Left ventricle myocardium inferior (tissue), 1 donor: Measurements from ENCODE around the gene MESP2. TPM values are rescaled to one million over a fixed set of nuclear protein-coding genes. Genes with fewer than 3 reads are reported as not detected.

Experiments
- DNase-seq: peaks from one replicate; pipeline ENCODE4 v3.0.0-alpha.2; 2020
- H3K27ac ChIP-seq: fragments of 200-600 bp; replicated peaks from 2 replicates; pipeline ENCODE4 v1.8.0; 2021
- H3K27me3 ChIP-seq: fragments of 200-600 bp; 2 replicates; pipeline ENCODE4 v1.8.0; 2021; ENCODE audit warnings: low read depth
- H3K36me3 ChIP-seq: fragments of 200-600 bp; 2 replicates; pipeline ENCODE4 v1.8.0; 2021
- H3K4me1 ChIP-seq: fragments of 200-600 bp; 2 replicates; pipeline ENCODE4 v1.8.0; 2021
- H3K4me3 ChIP-seq: fragments of 200-600 bp; 2 replicates; pipeline ENCODE4 v1.8.0; 2021; ENCODE audit warnings: mild to moderate bottlenecking, moderate library complexity
- H3K9me3 ChIP-seq: fragments of 200-600 bp; replicated peaks from 2 replicates; pipeline ENCODE4 v1.8.0; 2021
- intact Hi-C: fragments of 100-400 bp; cut with micrococcal nuclease; formaldehyde crosslinking; loops from one replicate; pipeline ENCODE4 v1.11.0; 2022
- long read RNA-seq: library from polyadenylated mRNA; unstranded; transcript quantifications from one replicate; pipeline ENCODE4 v2.0.0, GENCODE V29; 2021
- total RNA-seq: library from RNA; stranded (reverse); fragmentation: NEBNext Ultra II Directional; extraction: Animal tissue kit (Norgen Biotek cat#: 25700); gene quantifications from one replicate; pipeline ENCODE4 v1.2.1, GENCODE V29; 2021
- TF ChIP-seq, protein P1 (sequence below): fragments of 200-600 bp; IDR thresholded peaks from 2 replicates; pipeline ENCODE4 v1.8.0; 2021; ENCODE audit warnings: antibody characterized with exemption, mild to moderate bottlenecking, borderline replicate concordance
- donor health status: DM: no; HTN: yes; CAD: no; lungs with severe emphysema.

Gene MESP2
- total RNA-seq: 0.27 TPM
- long read RNA-seq, partial matches to known transcripts: 0 of 1 reads
- long read RNA-seq, other reads (novel, unspliced or antisense): 0 of 1 reads

DNA sequence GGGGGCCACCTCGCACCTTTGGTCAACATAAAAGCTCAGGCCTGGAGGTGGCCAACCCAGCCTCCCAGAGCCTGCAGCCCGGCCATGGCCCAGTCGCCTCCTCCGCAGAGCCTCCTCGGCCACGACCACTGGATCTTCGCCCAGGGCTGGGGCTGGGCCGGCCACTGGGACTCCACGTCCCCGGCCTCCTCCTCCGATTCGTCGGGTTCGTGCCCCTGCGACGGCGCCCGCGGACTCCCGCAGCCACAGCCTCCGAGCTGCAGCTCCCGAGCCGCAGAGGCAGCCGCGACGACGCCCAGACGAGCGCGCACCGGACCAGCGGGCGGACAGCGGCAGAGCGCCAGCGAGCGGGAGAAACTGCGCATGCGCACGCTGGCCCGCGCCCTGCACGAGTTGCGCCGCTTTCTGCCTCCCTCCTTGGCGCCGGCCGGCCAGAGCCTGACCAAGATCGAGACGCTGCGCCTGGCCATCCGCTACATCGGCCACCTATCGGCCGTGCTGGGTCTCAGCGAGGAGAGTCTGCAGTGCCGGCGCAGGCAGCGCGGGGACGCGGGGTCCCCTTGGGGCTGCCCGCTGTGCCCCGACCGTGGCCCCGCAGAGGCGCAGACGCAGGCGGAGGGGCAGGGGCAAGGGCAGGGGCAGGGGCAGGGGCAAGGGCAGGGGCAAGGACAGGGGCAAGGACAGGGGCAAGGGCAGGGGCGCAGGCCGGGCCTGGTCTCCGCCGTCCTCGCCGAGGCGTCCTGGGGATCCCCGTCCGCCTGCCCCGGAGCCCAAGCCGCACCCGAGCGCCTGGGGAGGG lies at the start of gene MESP2:
MESP2 (plus strand) TSS at position 59 of the 799 bp plus-strand sequence; CDS start at position 85, 26 bp downstream.
- H3K9me3 ChIP-seq: no peaks in the 10 kb centered on the region
- intact Hi-C loops: no loop called here
- H3K4me1 ChIP-seq: peaks cover 15% of the 10 kb centered on the region
- TF ChIP-seq, protein P1, sequence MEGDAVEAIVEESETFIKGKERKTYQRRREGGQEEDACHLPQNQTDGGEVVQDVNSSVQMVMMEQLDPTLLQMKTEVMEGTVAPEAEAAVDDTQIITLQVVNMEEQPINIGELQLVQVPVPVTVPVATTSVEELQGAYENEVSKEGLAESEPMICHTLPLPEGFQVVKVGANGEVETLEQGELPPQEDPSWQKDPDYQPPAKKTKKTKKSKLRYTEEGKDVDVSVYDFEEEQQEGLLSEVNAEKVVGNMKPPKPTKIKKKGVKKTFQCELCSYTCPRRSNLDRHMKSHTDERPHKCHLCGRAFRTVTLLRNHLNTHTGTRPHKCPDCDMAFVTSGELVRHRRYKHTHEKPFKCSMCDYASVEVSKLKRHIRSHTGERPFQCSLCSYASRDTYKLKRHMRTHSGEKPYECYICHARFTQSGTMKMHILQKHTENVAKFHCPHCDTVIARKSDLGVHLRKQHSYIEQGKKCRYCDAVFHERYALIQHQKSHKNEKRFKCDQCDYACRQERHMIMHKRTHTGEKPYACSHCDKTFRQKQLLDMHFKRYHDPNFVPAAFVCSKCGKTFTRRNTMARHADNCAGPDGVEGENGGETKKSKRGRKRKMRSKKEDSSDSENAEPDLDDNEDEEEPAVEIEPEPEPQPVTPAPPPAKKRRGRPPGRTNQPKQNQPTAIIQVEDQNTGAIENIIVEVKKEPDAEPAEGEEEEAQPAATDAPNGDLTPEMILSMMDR: peak; percentile 72
- H3K36me3 ChIP-seq: no peaks in the 10 kb centered on the region
- H3K27ac ChIP-seq: peak within 1 kb of the TSS; percentile 58
- peak within 1 kb of the TSS; percentile 66 for H3K4me3 ChIP-seq
- DNase-seq: peak; percentile 86
- no peaks in the 10 kb centered on the region for H3K27me3 ChIP-seq

DNA sequence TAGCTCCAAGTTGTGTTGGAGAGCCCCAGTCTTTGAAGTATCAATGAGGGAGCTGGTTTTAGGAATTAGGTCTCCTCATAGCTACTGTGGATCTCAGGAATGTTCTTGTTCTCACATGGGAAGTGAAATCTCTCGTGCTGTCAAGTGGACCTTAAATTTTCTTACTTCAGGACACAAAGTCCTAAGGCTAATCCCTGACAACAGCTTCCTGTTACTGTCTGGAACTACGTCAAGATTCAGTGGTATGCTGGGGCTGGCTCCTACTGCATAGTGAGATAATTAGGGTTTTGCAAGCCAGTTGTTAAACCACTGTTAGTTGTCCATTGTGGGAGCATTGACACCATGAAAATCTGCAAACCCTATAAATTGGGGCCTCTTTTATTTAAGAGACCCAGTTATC lies 47.9 kb upstream of the MESP2 start:
- intact Hi-C loops: no loop called here

GRCh38 chr15:89731275-89731674 lies 44.9 kb upstream of the MESP2 start:
- H3K27ac ChIP-seq: no peak overlapping the region
- no peaks in the 10 kb centered on the region for H3K9me3 ChIP-seq
- intact Hi-C loops: no loop called here
- no peaks in the 10 kb centered on the region for H3K36me3 ChIP-seq
- H3K4me3 ChIP-seq: no peak overlapping the region
- TF ChIP-seq, protein P1: no peak
- DNase-seq: no peak
- peaks cover 7% of the 10 kb centered on the region for H3K4me1 ChIP-seq
- peaks cover 32% of the 10 kb centered on the region for H3K27me3 ChIP-seq

More for the DNA sequence above, 47.9 kb upstream of the MESP2 start:
- Histone ChIP-seq H3K4me3 (no peak overlapping the region), H3K9me3 (peaks cover 13% of the 10 kb centered on the region), H3K4me1 (peaks cover 7% of the 10 kb centered on the region), H3K27me3 (peaks cover 7% of the 10 kb centered on the region), H3K36me3 (no peaks in the 10 kb centered on the region), H3K27ac (no peak overlapping the region)
- no peak for DNase-seq
- TF ChIP-seq, protein P1: no peak

DNA sequence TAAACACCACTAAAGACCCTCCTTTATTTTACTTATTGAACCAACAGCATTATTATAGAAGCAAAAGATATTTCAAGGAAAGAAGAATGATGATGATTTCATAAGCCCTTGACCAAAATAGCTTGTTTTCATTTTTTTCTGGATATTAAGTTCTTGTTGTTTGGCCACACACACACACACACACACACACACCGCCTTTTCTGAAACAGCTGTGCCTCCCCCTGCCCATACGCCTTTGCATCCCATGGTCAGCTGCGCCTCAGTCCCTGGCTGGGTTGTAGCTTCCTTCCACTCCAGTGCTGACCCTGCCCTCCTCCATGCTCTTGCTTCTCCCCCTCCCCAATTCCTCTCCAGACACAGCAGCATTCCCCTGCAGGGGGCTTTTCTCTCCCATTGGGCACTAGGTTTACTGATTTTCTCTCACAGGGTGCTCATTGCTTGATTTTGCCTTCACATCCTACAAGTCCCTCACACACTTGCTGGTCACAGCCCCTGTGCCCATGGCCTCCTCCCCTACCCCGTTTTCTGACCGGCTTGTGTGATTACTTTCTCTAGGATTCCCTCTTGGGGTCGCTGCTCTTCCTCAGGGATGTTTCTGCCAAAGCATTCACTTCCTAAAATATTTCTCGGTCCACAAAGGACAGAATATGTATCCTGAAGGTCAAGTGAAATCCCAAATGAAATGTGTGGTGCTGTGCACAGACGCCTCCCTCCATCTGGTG lies 43.5 kb upstream of the MESP2 start:
- DNase-seq: no peak
- TF ChIP-seq, protein P1: no peak
- Histone ChIP-seq H3K27ac (no peak overlapping the region), H3K4me1 (peaks cover 7% of the 10 kb centered on the region), H3K9me3 (no peaks in the 10 kb centered on the region), H3K27me3 (peaks cover 36% of the 10 kb centered on the region), H3K4me3 (no peak overlapping the region), H3K36me3 (no peaks in the 10 kb centered on the region)
- intact Hi-C loops: no loop called here

GRCh38 chr15:89735773-89736172 lies 40.4 kb upstream of the MESP2 start:
- Histone ChIP-seq H3K36me3 (no peaks in the 10 kb centered on the region), H3K27ac (no peak overlapping the region), H3K4me1 (peaks cover 2% of the 10 kb centered on the region), H3K27me3 (peaks cover 36% of the 10 kb centered on the region), H3K9me3 (no peaks in the 10 kb centered on the region), H3K4me3 (no peak overlapping the region)
- no peak for DNase-seq
- TF ChIP-seq, protein P1: no peak
- intact Hi-C loops: no loop called here
